ENCODE measurements around the gene ZNF606.

DNA sequence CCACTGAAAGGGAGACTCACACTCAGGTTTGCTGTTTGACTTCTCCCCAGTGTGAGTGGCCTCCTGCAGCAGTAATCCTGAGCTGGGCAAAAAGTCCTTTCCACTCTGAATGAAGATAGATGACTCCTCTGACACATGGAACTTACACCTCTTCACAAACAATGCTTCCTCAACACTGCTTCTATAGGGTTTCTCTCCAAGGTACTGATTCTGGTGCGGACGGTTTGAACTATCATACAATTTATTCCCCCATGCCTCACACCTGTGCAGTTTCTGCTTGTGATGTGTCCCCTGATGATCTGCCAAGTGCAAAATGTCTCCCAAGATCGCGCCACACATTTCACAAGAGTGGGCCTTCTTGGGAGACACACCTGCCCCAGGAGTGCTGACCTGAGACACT, 75.0 kb downstream of the ZNF606 start:
- TF ChIP-seq CTCF (IDR thresholded peaks at IDR 0.05): no peak
- TF ChIP-seq EZH2 (IDR thresholded peaks at IDR 0.05): no peak
